K562 (cell line): ENCODE data around the gene PEPD. TPM values are rescaled to one million over a fixed set of nuclear protein-coding genes. Genes with fewer than 3 reads are reported as not detected.

Experiments
- CHD2 ChIP-seq: IDR thresholded peaks from 2 replicates; pipeline ENCODE4 v1.6.1; 2011; ENCODE audit warnings: low read depth, low read length
- FOS ChIP-seq: IDR thresholded peaks from 3 replicates; pipeline ENCODE4 v1.6.1; 2011; ENCODE audit not compliant: insufficient read length; ENCODE audit errors: extremely low read depth
- FOXJ2 ChIP-seq: fragments of 200-800 bp; sonication (Bioruptor generic); IDR thresholded peaks from 2 replicates; pipeline ENCODE4 v1.6.1; 2016; ENCODE audit warnings: missing genetic modification characterization, missing compliant biosample characterization
- GTF2A2 ChIP-seq: IDR thresholded peaks from 2 replicates; pipeline ENCODE4 v1.6.1; 2016; ENCODE audit warnings: mild to moderate bottlenecking, missing genetic modification characterization, missing compliant biosample characterization
- HLTF ChIP-seq: fragments of 450-650 bp; IDR thresholded peaks from 2 replicates; pipeline ENCODE4 v1.6.1; 2016
- IRF9 ChIP-seq: fragments of 450-650 bp; IDR thresholded peaks from 2 replicates; pipeline ENCODE4 v1.6.1; 2016; ENCODE audit warnings: missing biosample characterization, missing genetic modification characterization
- RHOXF2B ChIP-seq: fragments of 250-450 bp; sonication (Bioruptor Pico); conservative IDR thresholded peaks from 2 replicates; pipeline ENCODE4 v1.5.1; 2021
- SIN3B ChIP-seq: fragments of 450-650 bp; IDR thresholded peaks from 2 replicates; pipeline ENCODE4 v1.6.1; 2017; ENCODE audit warnings: low read depth, mild to moderate bottlenecking, moderate library complexity
- SPI1 ChIP-seq: IDR thresholded peaks from 2 replicates; pipeline ENCODE4 v1.6.1; 2011; ENCODE audit warnings: low read depth, low read length, control low read depth, borderline replicate concordance
- THAP7 ChIP-seq: fragments of 250-450 bp; sonication (Bioruptor Pico); IDR thresholded peaks from 2 replicates; pipeline ENCODE4 v1.5.0; 2021
- polyA plus RNA-seq, 8 experiments: library from polyadenylated mRNA; depleted of rRNA in 4 of 8; stranded (reverse) in 5 of 8; unstranded in 3 of 8; fragments of >200 nt; fragmentation: Nextera tagmentation in 2 of 8; fragmentation: Illumina TruSeq in 1 of 8; extraction: Ambion mirVana in 2 of 8; extraction: Trizol in 1 of 8; gene quantifications; 2 replicates each; pipeline versions ENCODE4 v1.2.1 to v1.2.3, GENCODE V29; 2011 to 2014; ENCODE audit warnings: inconsistent platforms in 1 of 8, missing spikeins in 1 of 8
- total RNA-seq, 7 experiments: library from RNA; depleted of rRNA in 6 of 7; stranded (reverse); fragments of >200 nt in 6 of 7; fragmentation: Illumina TruSeq in 2 of 7; extraction: Trizol in 2 of 7; gene quantifications; 2 replicates each; pipeline versions ENCODE4 v1.2.1 to v1.2.3, GENCODE V29; 2011 to 2021; ENCODE audit warnings: low replicate concordance in 1 of 7
- TF ChIP-seq, protein P1 (sequence below): fragments of 250-450 bp; sonication (Bioruptor Pico); IDR thresholded peaks from 2 replicates; pipeline ENCODE4 v1.4.0; 2020; ENCODE audit warnings: borderline replicate concordance
- TF ChIP-seq, protein P2 (sequence below): fragments of 150-350 bp; IDR thresholded peaks from 2 replicates; pipeline ENCODE4 v1.6.1; 2014; ENCODE audit warnings: low read depth, mild to moderate bottlenecking, low read length, borderline replicate concordance

Gene PEPD
- total and polyA plus RNA-seq, 9 of the 15 experiments (the other 6 are each of a cell fraction or from before 2014, with no cell fraction given) = 1.3 to 19.2 (median 16.0) TPM

DNA sequence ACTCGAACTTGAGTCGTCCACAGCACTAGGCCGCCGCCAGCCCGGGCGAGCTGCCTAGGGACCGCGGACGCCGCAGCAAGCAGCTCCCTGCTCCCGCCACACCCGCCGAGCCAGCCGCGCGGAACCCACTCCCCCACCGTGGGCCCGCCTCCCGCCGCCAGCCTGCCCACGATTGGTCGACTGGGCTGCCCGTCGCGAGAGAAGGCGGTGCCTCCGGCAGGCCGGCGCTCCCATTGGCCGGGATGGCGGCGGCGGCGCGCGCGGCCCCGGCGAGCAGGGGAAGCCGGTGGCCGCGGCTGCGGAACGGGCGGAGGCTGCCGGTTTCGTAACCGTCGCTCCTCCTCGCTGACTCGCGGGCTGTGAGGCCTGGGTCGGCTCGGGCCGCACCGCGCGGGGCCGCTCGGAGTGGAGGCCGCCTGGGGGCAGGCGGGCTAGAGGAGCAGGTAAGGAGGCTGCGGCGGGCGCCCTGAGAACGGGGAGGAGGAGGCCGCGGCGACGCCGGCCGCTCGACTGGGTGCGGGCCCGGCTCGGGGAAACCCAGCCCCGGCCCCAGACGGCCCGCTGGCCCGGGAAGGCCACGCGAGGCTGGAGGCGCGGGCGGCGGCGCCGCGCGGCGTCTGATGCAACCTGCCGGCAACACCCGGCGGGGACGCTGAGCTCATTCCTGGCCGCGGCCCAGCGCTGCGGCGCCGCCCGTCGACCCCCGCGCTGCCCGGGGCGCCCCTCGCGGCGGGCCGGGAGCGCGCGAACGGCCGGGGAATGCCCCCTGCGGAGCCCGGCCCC is 147.9 kb downstream of the PEPD start, which contains the start of gene CEBPG (continued):
- no peak for TF ChIP-seq IRF9
- TF ChIP-seq FOS = peak; percentile 86
- TF ChIP-seq GTF2A2 (tag) = peak; percentile 58; the same call in 1 of the 2 replicates
- TF ChIP-seq RHOXF2B (CRISPR knock-in tag) = no peak
- TF ChIP-seq, protein P1, sequence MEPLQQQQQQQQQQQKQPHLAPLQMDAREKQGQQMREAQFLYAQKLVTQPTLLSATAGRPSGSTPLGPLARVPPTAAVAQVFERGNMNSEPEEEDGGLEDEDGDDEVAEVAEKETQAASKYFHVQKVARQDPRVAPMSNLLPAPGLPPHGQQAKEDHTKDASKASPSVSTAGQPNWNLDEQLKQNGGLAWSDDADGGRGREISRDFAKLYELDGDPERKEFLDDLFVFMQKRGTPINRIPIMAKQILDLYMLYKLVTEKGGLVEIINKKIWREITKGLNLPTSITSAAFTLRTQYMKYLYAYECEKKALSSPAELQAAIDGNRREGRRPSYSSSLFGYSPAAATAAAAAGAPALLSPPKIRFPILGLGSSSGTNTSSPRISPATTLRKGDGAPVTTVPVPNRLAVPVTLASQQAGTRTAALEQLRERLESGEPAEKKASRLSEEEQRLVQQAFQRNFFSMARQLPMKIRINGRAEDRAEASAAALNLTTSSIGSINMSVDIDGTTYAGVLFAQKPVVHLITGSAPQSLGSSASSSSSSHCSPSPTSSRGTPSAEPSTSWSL = peak; percentile 65; the same call in 1 of the 2 replicates
- TF ChIP-seq, protein P2, sequence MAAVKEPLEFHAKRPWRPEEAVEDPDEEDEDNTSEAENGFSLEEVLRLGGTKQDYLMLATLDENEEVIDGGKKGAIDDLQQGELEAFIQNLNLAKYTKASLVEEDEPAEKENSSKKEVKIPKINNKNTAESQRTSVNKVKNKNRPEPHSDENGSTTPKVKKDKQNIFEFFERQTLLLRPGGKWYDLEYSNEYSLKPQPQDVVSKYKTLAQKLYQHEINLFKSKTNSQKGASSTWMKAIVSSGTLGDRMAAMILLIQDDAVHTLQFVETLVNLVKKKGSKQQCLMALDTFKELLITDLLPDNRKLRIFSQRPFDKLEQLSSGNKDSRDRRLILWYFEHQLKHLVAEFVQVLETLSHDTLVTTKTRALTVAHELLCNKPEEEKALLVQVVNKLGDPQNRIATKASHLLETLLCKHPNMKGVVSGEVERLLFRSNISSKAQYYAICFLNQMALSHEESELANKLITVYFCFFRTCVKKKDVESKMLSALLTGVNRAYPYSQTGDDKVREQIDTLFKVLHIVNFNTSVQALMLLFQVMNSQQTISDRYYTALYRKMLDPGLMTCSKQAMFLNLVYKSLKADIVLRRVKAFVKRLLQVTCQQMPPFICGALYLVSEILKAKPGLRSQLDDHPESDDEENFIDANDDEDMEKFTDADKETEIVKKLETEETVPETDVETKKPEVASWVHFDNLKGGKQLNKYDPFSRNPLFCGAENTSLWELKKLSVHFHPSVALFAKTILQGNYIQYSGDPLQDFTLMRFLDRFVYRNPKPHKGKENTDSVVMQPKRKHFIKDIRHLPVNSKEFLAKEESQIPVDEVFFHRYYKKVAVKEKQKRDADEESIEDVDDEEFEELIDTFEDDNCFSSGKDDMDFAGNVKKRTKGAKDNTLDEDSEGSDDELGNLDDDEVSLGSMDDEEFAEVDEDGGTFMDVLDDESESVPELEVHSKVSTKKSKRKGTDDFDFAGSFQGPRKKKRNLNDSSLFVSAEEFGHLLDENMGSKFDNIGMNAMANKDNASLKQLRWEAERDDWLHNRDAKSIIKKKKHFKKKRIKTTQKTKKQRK = no peak
- TF ChIP-seq SPI1 = no peak
- peak; percentile 54; the same call in 1 of the 2 replicates for TF ChIP-seq SIN3B
- 0 out of 2 replicates have a peak, but pooled peaks have one; percentile 42 for TF ChIP-seq THAP7 (CRISPR knock-in tag)
- no peak for TF ChIP-seq HLTF
- peak; percentile 49; the same call in 1 of the 2 replicates for TF ChIP-seq FOXJ2
- peak; percentile 76 for TF ChIP-seq CHD2
